ENCODE data around the gene OLFM2.
"Not testable (repeated sequence)": the region's sequence is repeated elsewhere in the genome, so short reads cannot be mapped to it uniquely, and the experiment has no call there.

Gene OLFM2

GRCh38 chr19:9936326-9937000 is at the start of gene OLFM2:
TSS of gene OLFM2 (minus strand) at chr19:9936515. CDS start at chr19:9936366, 149 bp downstream.
- DNase-seq = no peak

DNA sequence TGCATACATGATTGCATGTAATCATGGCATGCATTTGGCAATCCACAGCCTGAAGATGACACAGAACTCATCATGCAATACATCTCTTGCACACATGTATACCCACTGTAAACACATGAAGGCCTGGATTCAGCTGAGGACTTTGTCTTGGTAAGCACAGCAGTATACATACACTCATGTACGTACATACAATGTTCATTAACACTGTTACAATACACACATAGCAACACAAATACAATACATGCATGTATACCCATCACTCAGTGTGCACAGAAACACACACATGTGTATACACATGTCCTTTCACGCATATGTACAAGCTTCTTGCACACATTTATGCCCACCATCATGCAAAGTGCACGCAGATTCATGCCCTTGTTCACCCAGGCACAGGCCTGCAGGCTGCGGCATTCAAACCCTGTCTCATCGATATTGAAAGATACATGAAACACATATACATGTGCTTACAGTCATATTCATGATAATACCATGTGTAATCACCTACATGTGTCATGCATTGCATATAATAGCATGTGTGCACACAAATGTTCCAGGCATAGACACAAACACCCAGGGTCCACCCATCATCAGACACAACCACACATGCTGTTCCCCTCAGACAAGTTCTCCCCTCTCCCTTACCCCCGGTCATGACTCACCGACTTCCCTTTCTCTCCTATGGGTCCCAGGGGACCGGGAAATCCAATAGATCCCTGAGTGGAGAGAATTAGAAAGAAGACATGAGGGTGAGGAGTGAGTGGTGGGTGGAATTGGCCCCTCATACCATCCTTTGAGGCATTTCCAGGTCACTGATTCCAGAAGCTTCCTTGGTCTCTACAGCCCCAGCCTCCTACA is 45.3 kb upstream of the OLFM2 start:
- DNase-seq = no peak

DNA sequence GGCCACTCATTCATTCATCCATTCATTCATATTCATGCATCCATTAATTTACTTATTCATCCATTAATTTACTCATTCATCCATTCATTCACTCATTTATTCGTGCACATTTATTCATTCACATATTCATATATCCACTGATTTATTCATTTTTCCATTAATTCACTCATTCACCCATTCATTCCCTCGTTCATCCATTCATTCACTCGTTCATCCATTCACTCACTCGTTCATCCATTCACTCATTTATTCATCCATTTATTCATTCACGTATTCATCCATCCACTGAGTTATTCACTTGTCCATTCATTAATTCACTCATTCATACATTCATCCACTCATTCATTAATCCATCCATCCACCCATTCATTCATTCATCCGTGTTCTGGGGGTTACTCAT is 35.8 kb upstream of the OLFM2 start:
- DNase-seq = no peak

DNA sequence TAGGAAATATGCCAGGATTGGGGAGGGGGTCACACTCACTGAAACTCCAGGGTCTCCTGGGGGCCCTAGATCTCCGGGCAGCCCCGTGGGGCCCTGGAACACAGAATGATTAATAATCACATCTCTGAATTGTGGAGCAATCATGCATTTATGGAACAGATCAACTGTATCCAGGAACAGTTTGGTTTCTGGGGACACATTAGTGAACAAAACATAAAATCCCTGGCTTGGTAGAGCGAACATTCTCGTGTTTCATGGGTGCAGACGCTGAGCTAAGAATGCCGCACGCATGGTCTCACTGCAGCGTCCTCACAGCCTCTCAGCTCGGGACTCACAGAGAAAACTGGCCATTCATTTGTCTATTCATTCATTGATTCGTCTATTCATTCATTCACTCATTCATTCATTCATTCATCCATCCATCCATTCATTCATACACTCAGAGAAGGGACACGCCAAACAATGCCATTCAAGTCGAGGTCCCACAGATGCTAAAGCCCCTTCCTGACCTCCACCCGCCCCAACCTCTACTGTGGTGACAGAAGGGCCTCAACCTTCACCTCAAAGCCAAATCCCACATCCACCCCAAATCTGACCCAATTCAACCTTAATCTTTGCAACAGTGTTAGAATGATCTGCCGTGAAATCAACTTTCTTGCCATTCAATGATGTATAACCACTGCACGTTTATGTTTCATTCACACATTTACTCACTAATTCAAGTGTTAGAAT is 35.0 kb upstream of the OLFM2 start:
- no peak for DNase-seq

- DNase-seq = no peak
Observed at GRCh38 chr19:9970481-9970880, 34.2 kb upstream of the OLFM2 start.

DNA sequence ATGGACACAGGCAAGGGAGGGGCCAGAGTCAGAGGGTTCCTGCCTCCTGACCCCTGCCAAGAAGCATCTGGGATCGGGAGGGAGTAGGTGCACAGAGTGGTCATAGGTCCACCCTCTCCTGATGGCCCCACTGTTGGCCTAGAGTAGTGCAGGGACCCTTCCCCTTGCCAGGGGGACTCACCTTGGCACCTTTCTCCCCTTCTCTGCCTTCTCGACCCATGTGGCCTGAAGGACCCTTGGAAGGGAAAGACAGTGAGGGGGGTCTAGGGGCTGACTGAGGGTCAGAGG is 33.3 kb upstream of the OLFM2 start:
- no peak for DNase-seq

DNA sequence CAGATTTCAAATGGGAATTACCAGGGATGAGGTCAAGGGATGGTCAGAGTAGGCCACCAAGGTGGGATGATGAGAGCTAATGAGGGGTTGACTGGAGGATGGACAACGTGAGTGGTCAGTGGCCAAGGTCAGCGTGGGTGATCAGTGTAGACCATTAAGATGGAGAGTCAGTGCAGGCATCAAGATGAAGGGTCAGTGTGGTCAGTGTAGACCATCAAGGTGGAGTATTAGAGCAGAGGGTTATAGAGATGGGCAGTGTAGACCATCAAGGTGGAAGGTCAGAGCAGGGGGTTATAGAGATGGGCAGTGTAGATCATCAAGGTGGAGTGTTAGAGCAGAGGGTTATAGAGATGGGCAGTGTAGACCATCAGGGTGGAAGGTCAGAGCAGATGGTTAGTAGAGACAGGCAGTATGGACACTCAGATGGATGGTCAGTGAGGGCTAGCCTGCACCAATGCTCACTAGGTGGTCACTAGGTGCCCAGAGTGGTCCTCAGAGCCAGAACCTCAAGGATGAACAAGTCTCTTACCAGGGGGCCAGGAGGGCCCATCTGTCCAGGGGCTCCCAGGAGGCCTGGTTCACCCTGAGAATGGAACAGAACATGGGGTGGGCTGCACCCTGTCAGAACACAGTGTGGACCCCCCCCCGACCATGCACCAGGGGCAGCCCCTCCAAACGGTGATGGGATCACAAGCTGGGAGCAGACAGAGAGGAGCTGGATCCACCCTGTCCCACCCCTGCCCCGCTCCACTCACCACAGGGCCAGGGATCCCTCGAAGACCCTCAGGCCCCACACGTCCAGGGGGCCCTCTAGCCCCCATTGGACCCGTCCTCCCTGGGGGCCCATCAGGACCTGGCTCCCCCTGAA is 32.7 kb upstream of the OLFM2 start:
- DNase-seq = no peak

DNA sequence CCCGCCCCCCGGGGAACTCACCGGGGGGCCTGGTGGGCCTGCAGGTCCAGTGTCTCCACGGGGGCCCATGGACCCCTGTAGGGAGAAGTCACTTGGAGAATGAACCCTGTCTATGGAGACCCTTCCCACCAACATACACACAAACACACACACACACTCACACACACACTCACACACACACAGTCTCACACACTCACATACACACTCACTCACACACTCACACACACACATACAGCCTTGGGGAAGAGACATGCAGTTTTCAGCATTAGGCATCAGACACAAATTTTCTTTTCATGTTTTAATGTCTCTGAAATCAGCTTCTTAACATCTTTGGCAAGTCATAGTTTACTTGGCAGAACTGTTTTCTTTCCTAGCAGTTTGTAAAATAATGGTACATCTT is 31.0 kb upstream of the OLFM2 start:
- no peak for DNase-seq

GRCh38 chr19:9966448-9966847 is 30.1 kb upstream of the OLFM2 start:
- no peak for DNase-seq

DNA sequence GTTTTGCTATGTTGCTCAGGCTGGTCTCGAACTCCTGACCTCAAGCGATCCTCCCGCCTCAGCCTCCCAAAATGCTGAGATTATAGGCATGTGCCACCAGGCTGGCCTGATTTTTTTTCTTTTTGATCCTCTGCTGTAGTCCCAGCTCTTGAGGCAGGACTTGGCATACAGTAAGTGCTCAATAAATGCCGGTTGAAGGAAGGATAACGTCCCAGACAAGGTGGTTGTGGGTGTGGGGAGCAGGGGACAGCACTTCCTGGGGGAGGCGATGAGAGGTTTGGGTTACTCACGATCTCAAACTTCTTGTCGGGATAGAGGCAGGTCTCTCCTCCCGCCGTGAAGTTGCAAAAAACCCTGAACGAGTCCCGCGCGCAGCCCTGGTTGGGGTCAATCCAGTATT is 29.7 kb upstream of the OLFM2 start:
- DNase-seq = no peak

- no peak for DNase-seq
Observed at GRCh38 chr19:9962623-9963290, 26.4 kb upstream of the OLFM2 start.

DNA sequence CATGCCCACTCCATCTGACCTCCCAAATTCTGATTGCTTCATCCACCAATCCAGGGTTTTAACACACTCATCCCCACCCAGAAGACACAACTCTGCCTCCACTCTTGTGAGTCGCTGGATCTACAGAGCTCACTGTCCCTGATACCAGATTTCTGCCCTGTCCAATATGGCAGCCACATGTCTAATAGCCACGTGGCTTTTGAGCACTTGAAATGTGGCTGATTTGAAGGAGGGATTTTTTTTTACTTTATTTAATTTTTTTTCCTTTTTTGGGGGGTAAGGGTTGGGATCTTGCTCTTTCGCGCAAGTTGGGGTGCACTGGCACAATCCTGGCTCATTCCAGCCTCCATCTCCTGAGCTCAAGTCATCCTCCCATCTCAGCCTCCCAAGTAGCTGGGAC is 24.8 kb upstream of the OLFM2 start:
- DNase-seq = no peak

DNA sequence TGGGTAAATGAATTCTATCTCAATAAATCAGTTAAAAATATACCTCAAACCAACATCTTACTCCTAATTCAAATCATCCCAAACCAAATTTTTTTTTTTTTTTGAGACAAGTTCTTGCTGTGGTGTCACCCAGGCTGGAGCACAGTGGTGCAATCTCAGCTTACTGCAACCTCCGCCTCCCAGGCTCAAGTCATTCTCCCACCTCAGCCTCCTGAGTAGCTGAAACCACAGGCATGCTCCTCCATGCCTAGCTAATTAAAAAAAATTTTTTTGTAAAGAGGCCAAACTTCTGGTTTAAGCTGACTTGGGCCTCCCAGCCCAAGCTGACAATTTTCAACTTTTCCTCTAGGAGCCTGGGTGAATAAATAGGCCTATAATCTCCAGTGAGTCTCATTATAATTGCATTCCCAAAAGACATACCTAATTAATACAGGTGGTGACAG is 22.1 kb upstream of the OLFM2 start:
- no peak for DNase-seq

- no peak for DNase-seq
Observed at GRCh38 chr19:9956956-9957355, 20.6 kb upstream of the OLFM2 start.

GRCh38 chr19:9953802-9954542 is 17.7 kb upstream of the OLFM2 start:
- no peak for DNase-seq

DNA sequence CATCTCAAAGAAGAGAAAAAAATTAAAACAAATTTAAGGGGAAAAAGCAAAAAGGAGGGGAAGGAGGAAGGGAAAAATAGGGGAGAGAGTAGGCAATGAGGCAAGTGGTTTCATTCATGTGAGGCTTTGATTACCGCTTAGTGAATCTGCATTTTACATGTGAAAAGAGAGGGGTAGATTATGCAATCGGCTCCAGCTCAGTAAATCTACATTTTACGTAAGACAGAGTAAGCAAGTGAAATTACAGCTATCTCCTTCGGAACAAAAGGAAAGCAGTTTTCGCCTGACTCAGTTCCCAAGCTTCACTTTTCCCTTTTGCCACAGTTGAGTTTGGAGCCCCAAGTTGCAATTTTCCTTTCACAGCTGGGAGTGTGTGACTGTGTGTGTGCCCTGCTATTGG is 16.0 kb upstream of the OLFM2 start:
- no peak for DNase-seq

GRCh38 chr19:9947441-9947840 is 11.1 kb upstream of the OLFM2 start:
- DNase-seq = no peak

DNA sequence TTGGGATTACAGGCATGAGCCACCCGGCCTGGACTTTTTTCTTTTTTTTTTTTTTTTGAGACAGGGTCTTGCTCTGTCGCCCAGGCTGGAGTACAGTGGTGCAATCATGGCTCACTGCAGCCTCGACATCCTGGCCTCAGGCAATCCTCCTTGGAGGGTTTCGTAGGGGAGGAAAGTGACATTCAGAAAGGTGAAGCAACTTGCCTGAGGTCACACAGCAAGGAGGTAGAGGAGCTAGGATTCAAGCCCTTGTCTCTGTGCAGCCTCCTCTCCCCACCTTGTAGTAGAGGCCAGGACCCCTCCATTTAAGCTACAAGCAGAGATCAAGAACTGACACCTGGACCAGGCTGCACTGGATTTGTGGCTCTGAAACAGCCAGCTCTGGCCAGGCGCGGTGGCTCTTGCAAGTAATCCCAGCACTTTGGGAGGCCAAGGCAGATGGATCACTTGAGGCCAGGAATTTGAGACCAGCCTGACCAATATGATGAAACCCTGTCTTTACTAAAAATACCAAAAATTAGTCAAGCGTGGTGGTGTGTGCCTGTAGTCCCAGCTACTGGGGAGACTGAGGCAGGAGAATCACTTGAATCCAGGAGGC is 10.3 kb upstream of the OLFM2 start:
- not testable (repeated sequence) for DNase-seq

DNA sequence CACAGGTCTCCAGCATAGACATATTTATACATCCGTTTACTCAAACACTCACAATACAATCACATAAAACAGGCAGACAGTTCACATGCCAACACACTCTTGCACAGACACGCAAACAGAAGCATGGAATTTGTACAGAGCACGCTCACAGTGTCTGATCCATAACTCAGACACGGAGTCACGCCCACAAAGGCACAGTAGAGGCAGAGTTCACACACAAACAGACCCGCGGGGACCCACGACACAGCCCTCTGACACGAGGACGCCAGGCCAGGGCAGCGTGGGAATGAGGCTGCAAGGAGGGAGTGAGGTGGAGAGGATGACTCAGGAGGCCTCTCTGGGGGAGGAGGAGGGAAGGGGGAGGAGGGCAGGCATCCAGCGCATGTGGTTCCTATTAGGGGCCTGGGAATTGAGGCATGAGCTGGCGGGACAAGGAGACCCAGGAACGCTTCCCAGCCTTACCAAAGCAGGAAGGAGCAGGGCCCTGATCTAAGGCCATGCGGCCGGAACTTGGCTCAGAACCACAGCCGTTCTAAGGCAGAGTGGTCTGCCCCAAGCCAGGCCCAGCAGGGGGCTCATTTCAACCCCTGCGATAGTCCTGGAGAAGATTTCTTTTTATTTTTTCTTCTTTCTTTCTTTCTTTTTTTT is 9.1 kb upstream of the OLFM2 start:
- no peak for DNase-seq

DNA sequence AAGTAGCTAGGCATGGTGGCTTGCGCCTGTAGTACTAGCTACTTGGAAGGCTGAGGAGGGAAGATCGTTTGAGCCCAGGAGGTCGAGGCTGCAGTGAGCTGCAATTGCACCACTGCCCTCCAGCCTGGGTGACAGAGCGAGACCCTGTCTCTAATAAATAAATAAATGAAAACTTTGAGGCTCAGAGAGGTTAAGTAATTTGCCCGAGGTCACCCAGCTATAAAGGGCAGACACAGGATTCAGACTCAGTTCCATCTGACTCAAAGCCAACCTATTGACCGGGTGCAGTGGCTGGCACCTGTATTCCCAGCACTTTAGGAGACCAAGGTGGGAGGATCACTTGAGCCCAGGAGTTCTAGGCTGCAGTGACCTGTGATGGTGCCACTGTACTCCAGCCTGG is 7.4 kb upstream of the OLFM2 start:
- no peak for DNase-seq

DNA sequence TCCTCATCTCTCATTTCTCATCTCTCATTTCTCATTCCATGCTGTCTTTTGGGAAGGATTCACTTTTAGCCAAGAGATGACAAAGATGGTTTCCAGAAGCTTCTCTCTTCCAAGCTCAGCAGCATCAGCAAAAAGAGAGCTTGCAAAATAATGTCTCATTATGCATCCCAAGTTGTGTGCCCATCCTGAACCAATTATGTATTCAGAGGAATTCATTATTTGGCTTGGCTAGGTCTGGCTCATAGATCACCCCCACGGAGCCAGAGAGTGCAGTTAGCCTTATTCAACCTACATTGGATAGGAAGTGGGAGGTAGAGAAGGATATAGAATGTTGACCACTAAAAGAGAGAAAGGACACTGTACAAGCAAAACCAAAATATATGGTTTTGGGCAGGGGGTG is 5.4 kb upstream of the OLFM2 start:
- no peak for DNase-seq
